ENCODE data around the gene TSPAN9. TPM values are rescaled to one million over a fixed set of nuclear protein-coding genes. Genes with fewer than 3 reads are reported as not detected.

Gene TSPAN9
- total RNA-seq, 3 donors from 2014 or later (not counting 1 experiment from before 2014, with no cell fraction given), result 0.86 to 1.6 (median 1.1) TPM

GRCh38 chr12:3117591-3118015 is 40.4 kb downstream of the TSPAN9 start:
- WGBS (ENCODE audit: insufficient coverage), result 86% methylated on average over 3 of the region's 3 CpGs
- TF ChIP-seq CTCF (IDR thresholded peaks at IDR 0.05), result no peak
- Mint-ChIP-seq H3K9me3 (no peaks in the 10 kb centered on the region), H3K4me3 (no peak overlapping the region), H3K4me1 (peaks cover 0 to 11% of the 10 kb centered on the region in 2 donors), H3K27me3 (ENCODE audit: low read depth in 2 of 2) (peaks cover 10 to 23% of the 10 kb centered on the region in 2 donors), H3K36me3 (no peaks in the 10 kb centered on the region), H3K27ac (no peak overlapping the region)
- H3K4me3 ChIP-seq (ENCODE audit: low read length), result no peak overlapping the region
- peaks cover 3% of the 10 kb centered on the region for H3K27me3 ChIP-seq (ENCODE audit: control insufficient read depth, insufficient read depth, low read length)
- no peak overlapping the region for H3K27ac ChIP-seq (ENCODE audit: low read length)
- intact Hi-C loops (cut with micrococcal nuclease), result no loop called here
- no peaks in the 10 kb centered on the region for H3K36me3 ChIP-seq (ENCODE audit: control insufficient read depth, insufficient read depth, low read length)
- no peak for ATAC-seq
- no peaks in the 10 kb centered on the region for H3K9me3 ChIP-seq (ENCODE audit: control insufficient read depth, insufficient read depth, low read length)
- H3K4me1 ChIP-seq (ENCODE audit: control insufficient read depth, insufficient read depth, low read length), result peaks cover 3% of the 10 kb centered on the region
- DNase-seq, result no peak

GRCh38 chr12:3119192-3119755 is 42.1 kb downstream of the TSPAN9 start:
- DNase-seq (no peak), ATAC-seq (no peak)
- Mint-ChIP-seq H3K27me3 (ENCODE audit: low read depth in 2 of 2) (peaks cover 0 to 20% of the 10 kb centered on the region in 2 donors), H3K36me3 (no peaks in the 10 kb centered on the region), H3K4me1 (peaks cover 0 to 11% of the 10 kb centered on the region in 2 donors), H3K27ac (no peak overlapping the region), H3K9me3 (no peaks in the 10 kb centered on the region), H3K4me3 (no peak overlapping the region)
- WGBS (ENCODE audit: insufficient coverage), result 34% methylated on average over 6 of the region's 9 CpGs
- no peaks in the 10 kb centered on the region for H3K36me3 ChIP-seq (ENCODE audit: control insufficient read depth, insufficient read depth, low read length)
- H3K4me3 ChIP-seq (ENCODE audit: low read length), result no peak overlapping the region
- H3K4me1 ChIP-seq (ENCODE audit: control insufficient read depth, insufficient read depth, low read length), result peaks cover 3% of the 10 kb centered on the region
- H3K27ac ChIP-seq (ENCODE audit: low read length), result no peak overlapping the region
- intact Hi-C loops (cut with micrococcal nuclease), result no loop called here
- peaks cover 3% of the 10 kb centered on the region for H3K27me3 ChIP-seq (ENCODE audit: control insufficient read depth, insufficient read depth, low read length)
- H3K9me3 ChIP-seq (ENCODE audit: control insufficient read depth, insufficient read depth, low read length), result no peaks in the 10 kb centered on the region
- no peak for TF ChIP-seq CTCF (IDR thresholded peaks at IDR 0.05)

- Histone ChIP-seq H3K9me3 (ENCODE audit: control insufficient read depth, insufficient read depth, low read length) (no peaks in the 10 kb centered on the region), H3K4me1 (ENCODE audit: control insufficient read depth, insufficient read depth, low read length) (peaks cover 3% of the 10 kb centered on the region), H3K36me3 (ENCODE audit: control insufficient read depth, insufficient read depth, low read length) (no peaks in the 10 kb centered on the region), H3K27me3 (ENCODE audit: control insufficient read depth, insufficient read depth, low read length) (peaks cover 3% of the 10 kb centered on the region), H3K27ac (ENCODE audit: low read length) (no peak overlapping the region), H3K4me3 (ENCODE audit: low read length) (no peak overlapping the region)
- no peaks in the 10 kb centered on the region for H3K9me3 Mint-ChIP-seq
- TF ChIP-seq CTCF (IDR thresholded peaks at IDR 0.05), result no peak
- no peak overlapping the region for H3K27ac Mint-ChIP-seq
- 55% methylated on average over 16 of the region's 17 CpGs for WGBS (ENCODE audit: insufficient coverage)
- DNase-seq, result no peak
- intact Hi-C loops (cut with micrococcal nuclease), result no loop called here
- H3K4me1 Mint-ChIP-seq, result peaks cover 0 to 11% of the 10 kb centered on the region in 2 donors
- no peak overlapping the region for H3K4me3 Mint-ChIP-seq
- no peaks in the 10 kb centered on the region for H3K36me3 Mint-ChIP-seq
- no peak for ATAC-seq
- peaks cover 0 to 17% of the 10 kb centered on the region in 2 donors for H3K27me3 Mint-ChIP-seq (ENCODE audit: low read depth in 2 of 2)
Observed at GRCh38 chr12:3119756-3120601, 42.8 kb downstream of the TSPAN9 start.

Data from natural killer cell (primary cell).